ENCODE data around the gene DUSP22.

The DUSP22 gene

GRCh38 chr6:345747-346385 lies 53.6 kb downstream of the DUSP22 start:
- DNase-seq, result peak; percentile 59
- Histone ChIP-seq H3K4ac (ENCODE audit: low read depth in 1 of 2, low read length in 2 of 2) (no peak overlapping the region), H2BK15ac (ENCODE audit: low read depth, poor library complexity, severe bottlenecking) (no peak overlapping the region), H2AK5ac (ENCODE audit: low read length, severe bottlenecking) (no peak overlapping the region), H4K91ac (ENCODE audit: low read length) (no peak overlapping the region), H2BK12ac (ENCODE audit: low read length in 2 of 2) (no peak overlapping the region), H3K9ac (ENCODE audit: low read length) (no peak overlapping the region), H2AFZ (ENCODE audit: low read depth, low read length) (no peak overlapping the region), H2BK5ac (ENCODE audit: low read depth, low read length, poor library complexity, severe bottlenecking) (no peak overlapping the region), H3K4me2 (ENCODE audit: low read length, poor library complexity, severe bottlenecking) (no peak overlapping the region), H3K14ac (ENCODE audit: low read length in 2 of 2) (no peak overlapping the region), H4K8ac (ENCODE audit: low read length) (no peak overlapping the region), H3K36me3 (ENCODE audit: control insufficient read depth in 1 of 2, insufficient read depth in 2 of 2, low read depth in 1 of 2, low read length in 2 of 2) (peaks cover 21 to 32% of the 10 kb centered on the region in 2 experiments), H3K27ac (ENCODE audit: low read length, poor library complexity, severe bottlenecking) (no peak overlapping the region), H3K79me1 (replicated peaks; ENCODE audit: low read length, poor library complexity, severe bottlenecking) (peaks cover 5% of the 10 kb centered on the region), H3K4me3 (ENCODE audit: insufficient read depth in 1 of 2, low read depth in 1 of 2, low read length in 2 of 2) (no peak overlapping the region), H3K4me1 (ENCODE audit: control insufficient read depth, insufficient read depth, low read depth, low read length) (peaks cover 5% of the 10 kb centered on the region), H3K18ac (ENCODE audit: low read depth in 1 of 2, low read length in 2 of 2) (no peak overlapping the region), H3K9me3 (ENCODE audit: control insufficient read depth, low read length) (no peaks in the 10 kb centered on the region), H2BK120ac (ENCODE audit: low read depth, low read length) (no peak overlapping the region), H3K27me3 (ENCODE audit: control insufficient read depth in 1 of 2, insufficient read depth in 1 of 2, low read length in 2 of 2) (no peaks in the 10 kb centered on the region), H3K23ac (ENCODE audit: low read length in 2 of 2) (no peak overlapping the region)
- 87% methylated on average over 17 of the region's 17 CpGs for WGBS

GRCh38 chr6:346386-347030 lies 54.2 kb downstream of the DUSP22 start:
- Histone ChIP-seq H4K91ac (ENCODE audit: low read length) (no peak overlapping the region), H4K8ac (ENCODE audit: low read length) (no peak overlapping the region), H3K4me1 (ENCODE audit: control insufficient read depth, insufficient read depth, low read depth, low read length) (peaks cover 5% of the 10 kb centered on the region), H2BK15ac (ENCODE audit: low read depth, poor library complexity, severe bottlenecking) (no peak overlapping the region), H3K9ac (ENCODE audit: low read length) (no peak overlapping the region), H2BK5ac (ENCODE audit: low read depth, low read length, poor library complexity, severe bottlenecking) (no peak overlapping the region), H3K4ac (ENCODE audit: low read depth in 1 of 2, low read length in 2 of 2) (no peak overlapping the region), H3K4me3 (ENCODE audit: insufficient read depth in 1 of 2, low read depth in 1 of 2, low read length in 2 of 2) (no peak overlapping the region), H2AFZ (ENCODE audit: low read depth, low read length) (no peak overlapping the region), H3K4me2 (ENCODE audit: low read length, poor library complexity, severe bottlenecking) (no peak overlapping the region), H2AK5ac (ENCODE audit: low read length, severe bottlenecking) (no peak overlapping the region), H3K9me3 (ENCODE audit: control insufficient read depth, low read length) (no peaks in the 10 kb centered on the region), H2BK12ac (ENCODE audit: low read length in 2 of 2) (no peak overlapping the region), H3K27ac (ENCODE audit: low read length, poor library complexity, severe bottlenecking) (no peak overlapping the region), H2BK120ac (ENCODE audit: low read depth, low read length) (no peak overlapping the region), H3K18ac (ENCODE audit: low read depth in 1 of 2, low read length in 2 of 2) (no peak overlapping the region), H3K23ac (ENCODE audit: low read length in 2 of 2) (no peak overlapping the region), H3K14ac (ENCODE audit: low read length in 2 of 2) (no peak overlapping the region), H3K36me3 (ENCODE audit: control insufficient read depth in 1 of 2, insufficient read depth in 2 of 2, low read depth in 1 of 2, low read length in 2 of 2) (peaks cover 21 to 34% of the 10 kb centered on the region in 2 experiments), H3K79me1 (replicated peaks; ENCODE audit: low read length, poor library complexity, severe bottlenecking) (peaks cover 5% of the 10 kb centered on the region), H3K27me3 (ENCODE audit: control insufficient read depth in 1 of 2, insufficient read depth in 1 of 2, low read length in 2 of 2) (no peaks in the 10 kb centered on the region)
- WGBS, result 87% methylated on average over 9 of the region's 10 CpGs
- no peak for DNase-seq

- Histone ChIP-seq H3K4me3 (ENCODE audit: insufficient read depth in 1 of 2, low read depth in 1 of 2, low read length in 2 of 2) (no peak overlapping the region), H2BK12ac (ENCODE audit: low read length in 2 of 2) (no peak overlapping the region), H2BK120ac (ENCODE audit: low read depth, low read length) (no peak overlapping the region), H3K4me1 (ENCODE audit: control insufficient read depth, insufficient read depth, low read depth, low read length) (peaks cover 5% of the 10 kb centered on the region), H3K79me1 (replicated peaks; ENCODE audit: low read length, poor library complexity, severe bottlenecking) (peaks cover 4% of the 10 kb centered on the region), H4K91ac (ENCODE audit: low read length) (no peak overlapping the region), H2BK15ac (ENCODE audit: low read depth, poor library complexity, severe bottlenecking) (no peak overlapping the region), H3K23ac (ENCODE audit: low read length in 2 of 2) (no peak overlapping the region), H3K4me2 (ENCODE audit: low read length, poor library complexity, severe bottlenecking) (no peak overlapping the region), H3K9me3 (ENCODE audit: control insufficient read depth, low read length) (no peaks in the 10 kb centered on the region), H2AK5ac (ENCODE audit: low read length, severe bottlenecking) (no peak overlapping the region), H2AFZ (ENCODE audit: low read depth, low read length) (no peak overlapping the region), H3K14ac (ENCODE audit: low read length in 2 of 2) (no peak overlapping the region), H2BK5ac (ENCODE audit: low read depth, low read length, poor library complexity, severe bottlenecking) (no peak overlapping the region), H3K4ac (ENCODE audit: low read depth in 1 of 2, low read length in 2 of 2) (no peak overlapping the region), H3K27me3 (ENCODE audit: control insufficient read depth in 1 of 2, insufficient read depth in 1 of 2, low read length in 2 of 2) (no peaks in the 10 kb centered on the region), H3K27ac (ENCODE audit: low read length, poor library complexity, severe bottlenecking) (no peak overlapping the region), H3K9ac (ENCODE audit: low read length) (no peak overlapping the region), H4K8ac (ENCODE audit: low read length) (no peak overlapping the region), H3K36me3 (ENCODE audit: control insufficient read depth in 1 of 2, insufficient read depth in 2 of 2, low read depth in 1 of 2, low read length in 2 of 2) (peaks cover 21 to 36% of the 10 kb centered on the region in 2 experiments), H3K18ac (ENCODE audit: low read depth in 1 of 2, low read length in 2 of 2) (no peak overlapping the region)
- WGBS, result 89% methylated on average over 4 of the region's 4 CpGs
- DNase-seq, result no peak
These were observed 54.9 kb downstream of the DUSP22 start for GRCh38 chr6:347232-347631.

- peaks cover 7% of the 10 kb centered on the region for H3K4me1 ChIP-seq (ENCODE audit: control insufficient read depth, insufficient read depth, low read depth, low read length)
- H3K9ac ChIP-seq (ENCODE audit: low read length), result no peak overlapping the region
- H3K23ac ChIP-seq (ENCODE audit: low read length in 2 of 2), result no peak overlapping the region
- H4K8ac ChIP-seq (ENCODE audit: low read length), result no peak overlapping the region
- no peak overlapping the region for H2BK12ac ChIP-seq (ENCODE audit: low read length in 2 of 2)
- no peak overlapping the region for H2AK5ac ChIP-seq (ENCODE audit: low read length, severe bottlenecking)
- no peak overlapping the region for H3K4me2 ChIP-seq (ENCODE audit: low read length, poor library complexity, severe bottlenecking)
- no peaks in the 10 kb centered on the region for H3K27me3 ChIP-seq (ENCODE audit: control insufficient read depth in 1 of 2, insufficient read depth in 1 of 2, low read length in 2 of 2)
- no peak overlapping the region for H3K18ac ChIP-seq (ENCODE audit: low read depth in 1 of 2, low read length in 2 of 2)
- H2BK120ac ChIP-seq (ENCODE audit: low read depth, low read length), result no peak overlapping the region
- DNase-seq, result no peak
- no peak overlapping the region for H3K14ac ChIP-seq (ENCODE audit: low read length in 2 of 2)
- no peak overlapping the region for H2BK5ac ChIP-seq (ENCODE audit: low read depth, low read length, poor library complexity, severe bottlenecking)
- no peaks in the 10 kb centered on the region for H3K9me3 ChIP-seq (ENCODE audit: control insufficient read depth, low read length)
- H3K27ac ChIP-seq (ENCODE audit: low read length, poor library complexity, severe bottlenecking), result no peak overlapping the region
- H3K79me1 ChIP-seq (replicated peaks; ENCODE audit: low read length, poor library complexity, severe bottlenecking), result peaks cover 4% of the 10 kb centered on the region
- H3K4ac ChIP-seq (ENCODE audit: low read depth in 1 of 2, low read length in 2 of 2), result no peak overlapping the region
- H2AFZ ChIP-seq (ENCODE audit: low read depth, low read length), result no peak overlapping the region
- H3K4me3 ChIP-seq (ENCODE audit: insufficient read depth in 1 of 2, low read depth in 1 of 2, low read length in 2 of 2), result no peak overlapping the region
- H4K91ac ChIP-seq (ENCODE audit: low read length), result no peak overlapping the region
- WGBS, result 91% methylated on average over 27 of the region's 27 CpGs
- no peak overlapping the region for H2BK15ac ChIP-seq (ENCODE audit: low read depth, poor library complexity, severe bottlenecking)
- H3K36me3 ChIP-seq (ENCODE audit: control insufficient read depth in 1 of 2, insufficient read depth in 2 of 2, low read depth in 1 of 2, low read length in 2 of 2), result peaks cover 21 to 29% of the 10 kb centered on the region in 2 experiments
These were observed 55.9 kb downstream of the DUSP22 start for GRCh38 chr6:347951-348859.
